Left forelimb (tissue), 1 donor: ENCODE measurements around the gene PDE3A.
"Not testable (repeated sequence)": the region's sequence is repeated elsewhere in the genome, so short reads cannot be mapped to it uniquely, and the experiment has no call there.

Experiments
- DNase-seq: peaks from one replicate; pipeline ENCODE4 v3.0.0-alpha.2; 2018; ENCODE audit warnings: low spot score

Gene PDE3A

GRCh38 chr12:20368114-20368650 is at the start of gene PDE3A:
Gene PDE3A (plus strand): TSS chr12:20368537. CDS start chr12:20369285, 748 bp downstream.
- DNase-seq: peak; percentile 83

- no peak for DNase-seq
Observed at GRCh38 chr12:20319366-20319765, 49.0 kb upstream of the PDE3A start.

GRCh38 chr12:20320552-20320951 is 47.8 kb upstream of the PDE3A start:
- DNase-seq: no peak

- DNase-seq: not testable (repeated sequence)
Observed at GRCh38 chr12:20330826-20331505, 37.4 kb upstream of the PDE3A start.

DNA sequence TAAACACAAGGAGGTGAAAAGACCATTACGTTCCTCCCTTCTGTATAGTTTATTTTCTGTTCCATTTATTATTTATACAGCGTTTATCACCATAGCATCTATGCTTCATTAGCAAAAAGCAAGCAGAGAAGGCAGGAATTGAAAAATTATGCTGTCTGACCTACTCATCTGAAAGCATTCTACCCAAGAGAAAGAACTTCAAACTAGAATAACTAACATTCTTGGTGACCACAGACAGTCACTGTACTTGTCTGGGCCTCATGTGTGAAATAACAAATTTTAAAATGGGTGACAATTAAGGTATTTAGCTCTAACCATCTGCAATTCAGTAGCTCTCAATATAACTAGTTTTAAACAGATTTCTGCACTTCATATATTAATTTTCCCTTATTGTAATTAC is 29.3 kb upstream of the PDE3A start:
- DNase-seq: no peak

- no peak for DNase-seq
Observed at GRCh38 chr12:20342111-20342510, 26.2 kb upstream of the PDE3A start.

- no peak for DNase-seq
Observed at GRCh38 chr12:20345866-20346265, 22.5 kb upstream of the PDE3A start.

DNA sequence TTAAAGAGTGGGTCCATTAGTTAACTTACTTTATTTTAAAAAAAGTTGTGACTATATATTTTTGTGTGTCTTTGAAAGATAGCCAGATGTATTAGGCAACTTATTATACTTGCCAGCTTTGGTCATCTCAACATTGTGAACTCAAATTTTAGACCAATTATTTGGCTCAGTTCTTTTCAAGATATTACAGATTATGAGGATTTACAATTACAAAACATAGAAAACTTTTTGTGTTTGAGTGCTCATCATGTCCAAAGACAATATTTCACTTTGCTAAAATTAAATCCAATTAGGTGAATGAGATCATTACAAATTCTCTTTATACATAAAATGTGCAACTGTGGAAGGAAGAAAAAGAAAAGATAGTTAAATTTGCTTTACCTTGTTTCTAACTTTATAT is 18.3 kb upstream of the PDE3A start:
- no peak for DNase-seq

GRCh38 chr12:20350495-20350894 is 17.8 kb upstream of the PDE3A start:
- no peak for DNase-seq

DNA sequence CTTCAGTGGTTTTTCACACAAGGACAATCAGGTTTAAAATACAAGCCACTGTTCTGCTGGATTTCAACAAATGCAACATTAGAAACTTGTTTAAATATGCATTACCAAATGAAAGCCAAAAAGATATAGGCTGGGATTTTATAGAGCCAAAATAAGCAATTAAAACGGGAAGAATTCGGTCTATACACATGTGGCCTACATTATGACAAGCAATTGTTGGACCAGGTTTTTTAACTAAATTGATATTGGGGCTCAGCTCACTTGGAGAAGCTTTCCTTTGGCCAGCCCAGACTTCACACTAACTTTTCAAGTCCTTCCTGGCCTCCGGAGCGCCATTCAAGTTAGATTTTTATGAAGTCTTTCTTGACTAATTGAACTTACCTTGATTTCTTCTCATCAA is 16.9 kb upstream of the PDE3A start:
- DNase-seq: no peak

DNA sequence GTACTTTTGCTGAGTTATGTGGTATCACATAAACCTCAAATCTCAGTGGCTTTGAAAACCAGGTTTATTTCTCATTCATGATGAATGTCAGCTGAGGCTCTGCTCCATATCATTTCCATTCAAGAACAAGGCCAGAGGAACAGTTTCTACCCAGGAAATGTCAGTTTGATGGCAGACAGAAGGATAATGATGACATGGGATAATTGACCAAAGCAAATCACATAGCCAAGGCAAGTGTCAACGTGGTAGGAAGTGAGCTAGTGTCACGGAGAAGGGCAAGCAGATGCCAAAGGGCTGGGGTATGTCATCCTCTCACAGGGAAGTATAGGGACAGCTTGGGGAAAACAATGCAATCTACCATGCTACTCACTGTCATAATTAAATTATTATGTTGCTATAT is 12.3 kb upstream of the PDE3A start:
- DNase-seq: no peak

- DNase-seq: no peak
Observed at GRCh38 chr12:20360407-20360806, 7.9 kb upstream of the PDE3A start.

DNA sequence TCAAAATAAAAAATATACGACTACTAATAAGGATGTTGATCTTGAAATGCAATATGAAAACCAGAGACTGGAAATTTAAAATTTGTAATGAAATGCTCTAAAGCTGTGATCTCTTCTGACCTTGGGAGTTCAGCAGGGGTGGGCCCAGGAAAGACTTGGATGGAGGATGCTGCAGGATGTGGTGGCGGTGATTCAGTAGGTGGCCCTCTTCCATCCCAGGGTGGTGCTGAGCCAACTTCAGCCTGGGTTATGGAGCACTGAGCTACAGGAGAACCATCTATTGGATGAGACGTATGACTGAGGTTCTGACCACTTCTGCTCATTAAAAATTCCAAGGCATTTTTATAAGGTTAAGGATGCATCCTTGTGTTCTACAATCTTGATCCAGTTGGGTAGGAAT is 6.9 kb upstream of the PDE3A start:
- DNase-seq: no peak

- no peak for DNase-seq
Observed at GRCh38 chr12:20364501-20364900, 3.8 kb upstream of the PDE3A start.

- DNase-seq: no peak
Observed at GRCh38 chr12:20366776-20367409, 1.4 kb upstream of the PDE3A start.

DNA sequence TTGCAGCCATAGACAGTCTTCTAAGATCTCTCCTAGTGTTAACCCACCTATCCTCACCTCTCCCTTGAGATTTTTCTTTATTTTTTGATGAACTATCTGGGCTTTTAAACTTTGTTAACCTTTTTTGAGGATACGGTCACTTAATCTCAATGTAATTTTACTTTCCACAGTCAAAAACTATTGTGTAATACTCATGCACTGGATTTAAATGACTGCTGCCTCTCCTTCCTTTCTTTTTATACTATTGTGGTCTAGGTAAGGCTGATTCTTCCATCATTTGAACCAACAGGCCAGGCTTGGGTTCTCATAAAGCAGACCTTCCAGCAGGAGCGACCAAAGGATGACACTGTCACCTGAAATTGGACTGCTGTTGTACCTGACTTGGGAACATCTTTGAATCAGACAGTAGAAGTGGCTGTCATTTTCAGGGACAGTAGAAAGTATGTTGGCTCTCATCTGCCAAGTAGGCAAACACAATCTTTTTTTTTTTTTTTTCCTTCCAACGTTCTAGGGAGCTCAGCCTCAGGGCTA is 689 bp upstream of the PDE3A start:
- DNase-seq: no peak

DNA sequence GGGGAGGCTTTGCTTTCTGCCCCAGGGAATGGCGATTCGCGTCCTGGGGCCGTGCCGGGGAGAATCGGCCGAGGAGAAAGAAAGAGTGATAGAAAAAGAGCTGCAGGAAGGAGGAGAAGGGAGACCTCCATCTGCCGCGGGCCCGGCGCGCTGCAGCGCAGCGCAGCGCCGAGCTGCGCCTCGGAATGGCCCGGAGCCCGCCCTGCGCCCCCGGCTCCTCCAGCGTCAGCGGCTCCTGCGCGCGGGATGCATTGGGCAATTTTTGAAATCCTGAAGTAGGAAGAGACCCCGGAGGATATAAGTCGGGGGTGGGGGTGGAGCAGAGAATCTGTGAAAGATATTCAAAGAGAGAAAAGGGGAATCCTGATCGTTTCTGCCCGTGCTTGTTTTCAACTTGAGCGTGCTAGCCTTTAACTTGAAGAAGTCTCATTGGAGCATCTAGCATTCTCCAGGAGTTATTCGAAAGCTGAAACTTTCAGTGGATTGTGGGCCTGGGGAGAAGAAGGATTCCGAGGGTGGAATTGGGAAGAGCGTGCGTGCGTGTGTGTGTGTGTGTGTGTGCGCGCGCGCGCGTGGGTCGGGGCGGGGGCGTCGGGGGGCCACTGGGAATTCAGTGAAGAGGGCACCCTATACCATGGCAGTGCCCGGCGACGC is 441 bp downstream of the PDE3A start:
- peak; percentile 75 for DNase-seq

DNA sequence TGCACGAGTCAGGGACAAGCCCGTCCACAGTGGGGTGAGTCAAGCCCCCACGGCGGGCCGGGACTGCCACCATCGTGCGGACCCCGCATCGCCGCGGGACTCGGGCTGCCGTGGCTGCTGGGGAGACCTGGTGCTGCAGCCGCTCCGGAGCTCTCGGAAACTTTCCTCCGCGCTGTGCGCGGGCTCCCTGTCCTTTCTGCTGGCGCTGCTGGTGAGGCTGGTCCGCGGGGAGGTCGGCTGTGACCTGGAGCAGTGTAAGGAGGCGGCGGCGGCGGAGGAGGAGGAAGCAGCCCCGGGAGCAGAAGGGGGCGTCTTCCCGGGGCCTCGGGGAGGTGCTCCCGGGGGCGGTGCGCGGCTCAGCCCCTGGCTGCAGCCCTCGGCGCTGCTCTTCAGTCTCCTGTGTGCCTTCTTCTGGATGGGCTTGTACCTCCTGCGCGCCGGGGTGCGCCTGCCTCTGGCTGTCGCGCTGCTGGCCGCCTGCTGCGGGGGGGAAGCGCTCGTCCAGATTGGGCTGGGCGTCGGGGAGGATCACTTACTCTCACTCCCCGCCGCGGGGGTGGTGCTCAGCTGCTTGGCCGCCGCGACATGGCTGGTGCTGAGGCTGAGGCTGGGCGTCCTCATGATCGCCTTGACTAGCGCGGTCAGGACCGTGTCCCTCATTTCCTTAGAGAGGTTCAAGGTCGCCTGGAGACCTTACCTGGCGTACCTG is 1.1 kb downstream of the PDE3A start:
- DNase-seq: peak; percentile 85

GRCh38 chr12:20370014-20370386 is 1.7 kb downstream of the PDE3A start:
- DNase-seq: no peak

GRCh38 chr12:20370866-20371519 is 2.7 kb downstream of the PDE3A start:
- DNase-seq: no peak

DNA sequence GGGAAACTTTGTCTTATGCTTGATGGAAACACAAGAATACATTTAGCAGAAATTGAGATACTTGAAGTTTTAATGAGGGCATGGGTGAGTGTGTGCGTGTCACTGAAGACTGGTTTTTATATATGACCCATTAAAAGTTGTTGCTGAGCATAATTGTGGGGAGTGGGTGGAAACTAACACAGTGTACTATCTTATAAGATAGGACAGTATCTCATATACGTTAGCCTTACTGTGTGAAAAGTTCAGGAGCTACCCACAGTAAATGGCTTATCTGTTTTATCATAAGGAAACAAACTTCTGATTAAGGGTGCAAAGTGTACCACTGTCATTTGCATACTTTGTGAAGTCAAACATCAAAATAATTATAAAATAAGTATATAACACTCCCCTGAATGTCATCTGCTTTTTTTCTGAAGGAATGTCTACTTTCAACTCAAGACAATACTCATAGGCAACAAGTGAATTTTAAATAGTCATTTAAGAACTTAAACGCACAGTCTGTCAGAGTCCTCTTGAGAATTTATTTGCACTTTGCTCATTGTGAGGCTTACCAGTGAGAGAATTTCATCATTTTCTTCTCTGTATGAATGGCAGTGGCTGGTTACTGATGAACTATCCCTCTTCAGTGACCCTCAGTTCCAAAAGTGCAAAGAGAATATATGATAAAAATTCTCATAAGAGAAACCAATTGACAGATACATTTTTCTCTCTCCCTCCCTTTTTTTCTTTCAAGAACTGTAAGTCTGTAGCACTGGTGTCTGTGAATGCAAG is 4.2 kb downstream of the PDE3A start:
- no peak for DNase-seq
